Breast epithelium (tissue), 3 donors: ENCODE results near the gene C1QTNF2.
"Not testable (repeated sequence)": the region's sequence is repeated elsewhere in the genome, so short reads cannot be mapped to it uniquely, and the experiment has no call there.

Source experiments
- POLR2A ChIP-seq: fragments of 450-650 bp; IDR thresholded peaks from one replicate; pipeline ENCODE4 v1.6.1; 2016; ENCODE audit warnings: antibody characterized with exemption, mild to moderate bottlenecking, moderate library complexity
- POLR2AphosphoS5 ChIP-seq, 3 donors: sonication (generic); formaldehyde crosslinking; IDR thresholded peaks; one replicate each; pipeline ENCODE4 v1.6.1; 2017; ENCODE audit warnings: antibody characterized with exemption in 3 of 3
- TF ChIP-seq, protein P1 (sequence below), 3 donors: fragments of 450-650 bp; IDR thresholded peaks; one replicate each; pipeline ENCODE4 v1.5.1; 2016 to 2017; ENCODE audit warnings: antibody characterized with exemption in 3 of 3, mild to moderate bottlenecking in 3 of 3, moderate library complexity in 3 of 3

DNA sequence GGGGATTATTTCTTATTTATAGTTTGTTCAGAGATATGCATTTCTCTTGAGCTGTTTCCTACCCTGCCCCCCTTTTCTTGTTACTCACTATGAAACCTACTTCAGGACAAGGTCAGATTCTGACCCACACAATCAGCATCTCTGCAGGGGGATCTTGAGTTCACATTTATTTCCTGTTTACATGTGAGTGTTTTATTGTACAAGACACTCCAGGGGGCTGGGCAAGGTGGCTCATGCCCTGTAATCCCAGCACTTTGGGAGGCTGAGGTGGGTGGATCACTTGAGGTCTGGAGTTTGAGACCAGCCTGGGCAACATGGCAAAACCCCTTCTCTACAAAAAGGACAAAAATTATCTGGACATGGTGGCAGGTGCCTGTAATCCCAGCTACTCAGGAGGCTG lies 29.9 kb downstream of the C1QTNF2 start:
- not testable (repeated sequence) for TF ChIP-seq POLR2A; POLR2AphosphoS5 (IDR thresholded peaks at IDR 0.05)
- TF ChIP-seq, protein P1, sequence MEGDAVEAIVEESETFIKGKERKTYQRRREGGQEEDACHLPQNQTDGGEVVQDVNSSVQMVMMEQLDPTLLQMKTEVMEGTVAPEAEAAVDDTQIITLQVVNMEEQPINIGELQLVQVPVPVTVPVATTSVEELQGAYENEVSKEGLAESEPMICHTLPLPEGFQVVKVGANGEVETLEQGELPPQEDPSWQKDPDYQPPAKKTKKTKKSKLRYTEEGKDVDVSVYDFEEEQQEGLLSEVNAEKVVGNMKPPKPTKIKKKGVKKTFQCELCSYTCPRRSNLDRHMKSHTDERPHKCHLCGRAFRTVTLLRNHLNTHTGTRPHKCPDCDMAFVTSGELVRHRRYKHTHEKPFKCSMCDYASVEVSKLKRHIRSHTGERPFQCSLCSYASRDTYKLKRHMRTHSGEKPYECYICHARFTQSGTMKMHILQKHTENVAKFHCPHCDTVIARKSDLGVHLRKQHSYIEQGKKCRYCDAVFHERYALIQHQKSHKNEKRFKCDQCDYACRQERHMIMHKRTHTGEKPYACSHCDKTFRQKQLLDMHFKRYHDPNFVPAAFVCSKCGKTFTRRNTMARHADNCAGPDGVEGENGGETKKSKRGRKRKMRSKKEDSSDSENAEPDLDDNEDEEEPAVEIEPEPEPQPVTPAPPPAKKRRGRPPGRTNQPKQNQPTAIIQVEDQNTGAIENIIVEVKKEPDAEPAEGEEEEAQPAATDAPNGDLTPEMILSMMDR (IDR thresholded peaks at IDR 0.05), result not testable (repeated sequence)
